ENCODE data around the gene FHIT. TPM values are rescaled to one million over a fixed set of nuclear protein-coding genes. Genes with fewer than 3 reads are reported as not detected.

FHIT gene
- total RNA-seq, 1 experiment from 2014 or later = 0.34 TPM

DNA sequence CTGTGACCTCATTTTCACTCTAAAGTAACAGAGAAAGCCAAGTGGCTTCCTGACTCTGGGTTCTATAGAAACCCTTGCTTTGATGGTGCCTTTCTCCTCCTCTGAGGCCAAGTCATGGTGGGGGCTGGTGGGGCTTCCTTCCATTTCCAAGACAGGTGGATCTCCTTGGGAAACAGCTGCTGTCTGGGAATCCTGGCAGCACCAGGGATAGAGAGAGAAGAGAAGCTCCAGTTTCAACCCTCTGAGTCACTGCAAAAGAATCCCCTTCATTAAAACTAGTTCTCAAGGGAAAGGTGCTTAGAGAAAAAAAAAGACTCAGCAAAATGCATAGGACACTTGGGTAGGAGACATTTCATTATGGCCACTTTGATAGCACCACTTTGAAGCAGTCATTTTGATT, 614.4 kb downstream of the FHIT start:
- peak; percentile 0 for DNase-seq (ENCODE audit: low read depth)

GRCh38 chr3:60633644-60634043, 617.6 kb downstream of the FHIT start:
- DNase-seq (ENCODE audit: low read depth) = no peak

DNA sequence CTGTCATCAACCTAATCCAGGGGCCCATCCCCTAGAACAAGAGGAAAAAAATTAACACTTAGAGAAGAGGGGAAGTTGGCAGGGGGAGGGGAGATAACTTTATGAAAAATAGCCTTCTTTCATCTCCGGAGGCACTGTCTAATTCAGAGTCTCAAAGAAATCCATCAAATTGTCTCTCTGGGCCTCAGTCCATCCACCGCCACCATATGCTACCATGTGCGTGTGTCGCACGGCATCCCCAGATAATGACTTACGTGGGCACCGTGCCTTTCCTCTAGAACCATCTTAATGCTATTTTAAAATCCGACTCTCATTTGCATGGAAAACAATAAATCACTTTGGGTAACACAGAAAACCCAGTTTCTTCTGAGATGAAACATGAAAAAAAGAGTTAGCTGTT, 619.7 kb downstream of the FHIT start:
- no peak for DNase-seq (ENCODE audit: low read depth)

DNA sequence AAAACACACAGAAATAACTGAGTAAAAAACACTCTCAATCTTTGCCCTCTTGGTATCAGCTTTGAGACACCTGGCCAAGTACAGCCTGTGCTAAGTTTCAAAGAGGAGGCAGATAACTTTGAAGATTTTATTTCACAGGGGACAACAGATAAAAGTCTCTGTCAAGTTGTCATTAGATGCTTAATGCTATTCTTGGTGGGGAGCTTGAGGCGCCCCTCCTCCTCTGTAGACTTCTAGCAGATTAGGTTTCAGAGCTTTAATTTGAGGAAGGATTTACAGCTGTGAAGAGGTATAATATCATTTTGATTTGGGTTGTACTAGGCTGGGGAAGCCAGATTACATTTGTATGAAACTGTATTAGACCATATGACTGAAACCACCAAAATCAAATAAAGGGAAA, 620.3 kb downstream of the FHIT start:
- DNase-seq (ENCODE audit: low read depth) = no peak

- no peak for DNase-seq (ENCODE audit: low read depth)
Observed at GRCh38 chr3:60629816-60630215, 621.4 kb downstream of the FHIT start.

DNA sequence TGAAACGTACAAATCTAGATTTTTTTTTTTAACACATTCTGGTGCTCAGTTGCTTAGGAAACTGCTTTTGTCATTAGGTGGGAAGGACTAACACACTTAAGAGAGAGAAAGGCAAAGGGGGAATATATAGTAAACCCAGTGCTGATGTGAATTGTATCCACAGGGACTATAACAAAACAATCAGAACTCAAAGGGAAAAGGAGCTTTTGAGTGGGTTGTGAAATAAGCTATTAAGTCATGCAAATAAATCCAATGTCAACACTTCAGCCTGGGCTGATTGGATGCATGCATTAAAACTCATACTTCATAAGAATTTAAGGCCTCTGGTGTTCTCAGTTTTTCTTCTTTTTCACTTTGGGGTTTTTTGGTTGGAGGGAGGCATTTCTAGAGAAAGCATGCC, 628.9 kb downstream of the FHIT start:
- no peak for DNase-seq (ENCODE audit: low read depth)

DNA sequence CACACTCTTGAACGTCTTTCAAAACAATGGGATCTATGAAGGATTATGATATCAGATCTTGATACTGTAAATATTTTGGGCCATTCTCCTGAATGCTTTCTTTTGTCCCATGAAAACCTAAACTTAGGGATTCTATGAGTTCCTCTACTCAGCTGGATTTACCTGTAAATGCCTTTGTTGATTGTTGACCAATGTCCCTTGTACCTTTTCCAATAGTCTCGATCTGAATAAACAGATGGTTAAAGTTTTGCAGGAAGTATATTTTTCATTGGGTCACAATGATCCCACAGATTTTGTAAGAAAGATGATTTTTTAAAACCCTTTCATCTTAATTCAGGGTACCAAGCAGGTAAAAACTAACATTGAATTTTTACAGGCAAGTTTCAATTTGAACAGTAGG, 634.1 kb downstream of the FHIT start:
- no peak for DNase-seq (ENCODE audit: low read depth)

- DNase-seq (ENCODE audit: low read depth) = no peak
Observed at GRCh38 chr3:60613769-60614303, 637.4 kb downstream of the FHIT start.

- no peak for DNase-seq (ENCODE audit: low read depth)
Observed at GRCh38 chr3:60610441-60611112, 640.7 kb downstream of the FHIT start.

DNA sequence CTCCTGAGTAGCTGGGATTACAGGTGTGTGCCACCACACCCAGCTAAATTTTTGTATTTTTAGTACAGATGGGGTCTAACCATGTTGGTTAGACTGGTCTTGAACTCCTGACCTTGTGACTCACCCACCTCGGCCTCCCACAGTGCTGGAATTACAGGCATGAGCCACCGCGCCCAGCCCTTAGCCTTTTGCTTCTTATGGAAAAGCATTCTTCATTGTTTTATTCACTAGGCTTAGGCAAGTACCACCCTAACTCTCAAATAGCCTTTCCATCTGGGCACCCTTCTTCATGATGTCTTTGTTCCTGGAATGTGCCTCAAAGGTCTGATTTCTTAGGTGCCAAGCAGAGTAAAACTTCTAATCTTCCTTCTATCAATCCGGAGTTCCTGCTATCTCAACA, 641.8 kb downstream of the FHIT start:
- DNase-seq (ENCODE audit: low read depth) = no peak

DNA sequence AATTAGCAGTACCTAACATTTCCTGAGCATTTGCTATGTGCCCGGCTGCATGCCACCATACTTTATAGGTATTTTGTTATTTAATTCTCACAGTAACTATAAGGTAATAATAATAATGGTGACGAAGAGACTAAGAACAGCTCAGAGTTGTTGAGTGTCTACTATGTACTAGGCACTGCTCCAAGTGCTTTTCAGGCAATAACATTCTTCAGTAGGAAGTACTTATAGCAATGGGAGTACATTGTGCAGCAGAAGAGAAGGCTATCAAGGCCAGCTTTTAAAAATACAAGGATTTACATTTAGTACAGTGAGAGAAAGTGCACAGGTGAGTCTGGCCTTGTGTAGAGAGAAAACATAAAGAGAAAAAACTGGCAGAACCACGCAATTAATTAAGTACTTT, 647.4 kb downstream of the FHIT start:
- no peak for DNase-seq (ENCODE audit: low read depth)

DNA sequence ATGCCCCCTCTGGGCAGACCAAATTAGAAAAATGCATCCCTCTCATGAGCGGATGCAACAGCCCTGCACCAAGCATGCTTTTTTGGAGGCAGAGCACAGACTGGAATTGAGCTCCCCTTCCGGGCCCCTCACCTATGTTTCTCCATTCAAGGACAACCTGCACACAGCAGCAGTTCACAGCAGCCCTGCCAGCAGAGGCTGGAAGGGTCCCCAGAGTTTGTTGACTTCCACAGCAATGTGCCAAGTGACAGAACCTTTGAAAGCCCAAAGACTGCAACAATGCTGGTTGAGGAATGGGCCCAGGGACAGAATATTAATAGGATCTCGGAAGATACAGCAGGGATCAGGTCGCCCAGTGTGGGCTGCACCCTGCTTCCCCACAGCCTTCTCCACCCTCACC, 650.4 kb downstream of the FHIT start:
- DNase-seq (ENCODE audit: low read depth) = no peak

DNA sequence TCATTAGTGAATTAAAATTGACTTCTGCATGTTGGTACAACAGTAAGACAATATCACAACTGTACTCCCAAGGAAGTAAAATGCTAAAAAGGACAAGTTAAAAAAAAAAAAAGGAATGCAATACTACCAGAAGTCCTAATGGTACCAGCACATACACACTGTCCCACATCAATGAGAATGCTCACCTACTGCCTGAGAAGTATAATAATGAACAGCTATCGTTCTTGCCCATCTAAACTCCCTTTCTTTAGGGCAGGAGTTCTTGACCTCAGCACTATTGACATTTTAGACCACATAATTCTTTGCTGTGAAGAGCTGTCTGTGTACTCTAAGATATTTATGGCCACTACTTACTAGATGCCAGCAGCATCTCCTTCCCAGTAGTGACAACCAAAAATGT, 651.7 kb downstream of the FHIT start:
- no peak for DNase-seq (ENCODE audit: low read depth)

DNA sequence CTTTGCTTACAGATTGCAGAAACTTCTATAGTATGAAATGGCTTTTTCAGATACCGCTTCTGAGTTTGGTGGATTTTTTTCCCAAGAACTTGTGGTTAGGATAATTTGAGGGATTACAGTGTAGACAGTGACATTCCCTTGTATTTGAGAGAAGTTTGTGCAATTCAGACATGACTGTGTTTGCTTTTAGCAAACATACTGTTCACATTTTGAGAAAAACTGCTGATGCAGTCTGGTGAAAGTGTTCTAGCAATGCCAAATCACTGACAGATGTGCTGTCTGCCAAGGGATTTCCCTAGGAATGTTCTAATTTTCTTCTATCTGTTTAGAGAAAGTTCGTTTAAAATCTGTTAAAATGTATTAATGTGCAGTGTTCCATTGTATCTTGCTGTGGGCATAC, 652.6 kb downstream of the FHIT start:
- no peak for DNase-seq (ENCODE audit: low read depth)

DNA sequence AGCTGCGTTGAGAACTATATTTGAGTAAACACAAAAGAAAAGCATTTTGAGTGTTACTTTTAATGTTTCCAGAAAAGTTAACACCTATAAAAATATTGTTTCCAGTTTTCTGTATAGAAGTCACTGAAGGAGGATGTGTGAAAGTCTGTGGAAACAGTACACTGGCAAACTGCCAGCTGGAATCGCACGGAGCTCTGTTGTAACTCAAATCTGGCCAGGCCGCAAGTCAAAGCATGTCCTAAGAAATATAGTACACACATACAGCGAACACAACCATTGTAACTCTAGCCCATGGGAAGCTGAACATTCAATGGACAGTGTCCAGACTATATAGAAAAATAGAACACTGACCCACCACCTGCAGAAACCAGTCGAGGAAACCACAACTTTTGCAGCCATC, 657.2 kb downstream of the FHIT start:
- DNase-seq (ENCODE audit: low read depth) = no peak

- no peak for DNase-seq (ENCODE audit: low read depth)
Observed at GRCh38 chr3:60591267-60591666, 660.0 kb downstream of the FHIT start.

DNA sequence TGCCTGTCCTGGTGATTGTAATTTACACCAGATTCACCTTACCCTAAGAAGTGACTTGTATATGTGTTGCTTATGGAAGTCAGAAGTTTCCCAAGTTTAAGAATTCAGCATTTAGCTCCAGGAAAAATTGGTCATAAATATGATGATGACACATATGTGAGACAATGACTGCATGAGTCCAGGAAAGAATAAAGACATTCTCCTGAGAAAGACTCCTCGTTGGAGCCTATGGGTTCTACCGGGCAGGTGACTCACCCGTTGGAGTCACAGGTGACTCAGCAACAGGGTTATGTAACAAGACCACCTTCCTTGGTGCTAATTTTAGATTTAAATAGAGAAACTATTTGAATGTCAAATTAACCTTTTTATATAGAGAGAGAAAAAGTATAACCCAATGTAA, 662.4 kb downstream of the FHIT start:
- no peak for DNase-seq (ENCODE audit: low read depth)

- no peak for DNase-seq (ENCODE audit: low read depth)
Observed at GRCh38 chr3:60585918-60586317, 665.3 kb downstream of the FHIT start.

DNA sequence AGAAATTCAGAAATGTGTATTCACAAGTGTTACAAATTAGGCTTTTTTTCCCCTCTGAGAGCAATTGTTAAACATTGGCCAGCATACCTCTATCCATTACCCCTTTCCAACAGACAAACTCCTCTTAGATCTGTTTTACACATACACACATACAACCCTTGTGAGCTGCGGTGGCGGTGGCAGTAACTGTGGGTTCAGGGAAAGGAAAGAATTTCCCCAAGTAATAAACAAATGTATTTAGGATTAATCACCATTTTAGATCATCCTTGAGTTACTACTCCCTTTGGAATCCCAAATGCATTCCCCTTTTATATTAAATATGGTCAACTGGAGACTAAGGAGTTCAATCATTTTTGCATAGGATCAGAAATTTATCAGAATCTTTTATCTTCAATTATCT, 667.0 kb downstream of the FHIT start:
- DNase-seq (ENCODE audit: low read depth) = no peak

- no peak for DNase-seq (ENCODE audit: low read depth)
Observed at GRCh38 chr3:60582288-60582687, 669.0 kb downstream of the FHIT start.

DNA sequence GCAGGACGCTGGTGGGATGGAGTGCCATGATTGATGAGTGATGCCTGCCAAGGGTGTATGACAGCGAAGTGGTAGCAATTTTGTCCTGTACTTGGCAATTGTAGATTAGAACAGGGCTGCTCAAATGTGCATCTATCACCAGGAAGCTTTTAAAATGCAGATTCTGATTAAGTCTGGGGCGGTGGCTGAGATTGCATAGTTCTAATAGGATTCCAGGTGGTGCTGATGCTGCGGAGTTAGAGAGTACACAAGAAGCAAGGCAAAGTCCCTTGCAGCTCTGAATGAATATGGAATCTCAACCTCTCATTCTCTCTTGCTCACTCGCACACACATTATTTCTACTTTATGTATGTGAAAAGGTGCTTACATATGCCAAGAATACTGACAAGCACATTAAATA, 670.4 kb downstream of the FHIT start:
- DNase-seq (ENCODE audit: low read depth) = no peak

- peak; percentile 0 for DNase-seq (ENCODE audit: low read depth)
Observed at GRCh38 chr3:60579734-60580133, 671.5 kb downstream of the FHIT start.

- no peak for DNase-seq (ENCODE audit: low read depth)
Observed at GRCh38 chr3:60578936-60579335, 672.3 kb downstream of the FHIT start.

DNA sequence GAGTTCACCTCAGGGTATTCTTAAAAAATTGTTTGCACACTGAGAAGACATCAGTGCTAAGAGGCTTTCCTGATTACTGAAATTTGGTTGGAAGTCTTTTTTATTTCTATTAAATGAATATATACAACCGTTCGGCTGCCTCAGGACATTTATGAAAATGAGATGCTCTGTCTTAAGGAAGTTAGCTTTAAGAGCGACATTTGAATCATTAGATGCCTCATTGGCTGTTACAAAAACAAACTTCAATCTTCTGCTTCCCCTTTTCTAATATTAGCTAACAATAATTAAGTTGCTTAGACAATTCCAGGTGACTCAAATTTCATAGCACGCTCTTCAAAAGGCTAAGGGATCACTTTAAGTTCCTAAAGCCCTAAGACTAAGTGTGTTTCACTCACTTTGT, 673.7 kb downstream of the FHIT start:
- DNase-seq (ENCODE audit: low read depth) = no peak

Measured in LHCN-M2 (cell line).